Nephron (organoid): ENCODE data around the gene AP1G1.
"Not testable (repeated sequence)": the region's sequence is repeated elsewhere in the genome, so short reads cannot be mapped to it uniquely, and the experiment has no call there.

Experiments used
- H3K27ac Mint-ChIP-seq, 3 experiments: 2 replicates each; pipeline ENCODE4 v1.8.0; 2020; ENCODE audit warnings: mixed read lengths in 3 of 3, mild to moderate bottlenecking in 2 of 3, moderate library complexity in 1 of 3
- H3K27me3 Mint-ChIP-seq: 2 replicates; pipeline ENCODE4 v1.8.0; 2021; ENCODE audit warnings: low read depth, mild to moderate bottlenecking, moderate library complexity, mixed read lengths
- H3K36me3 Mint-ChIP-seq: 2 replicates; pipeline ENCODE4 v1.8.0; 2020; ENCODE audit warnings: low read depth, mixed read lengths
- H3K4me1 Mint-ChIP-seq: 2 replicates; pipeline ENCODE4 v1.8.0; 2020; ENCODE audit warnings: mixed read lengths
- H3K4me3 Mint-ChIP-seq, 3 experiments: 2 replicates each; pipeline ENCODE4 v1.8.0; 2020; ENCODE audit warnings: mild to moderate bottlenecking in 3 of 3, mixed read lengths in 3 of 3, moderate library complexity in 2 of 3
- H3K9me3 Mint-ChIP-seq: 2 replicates; pipeline ENCODE4 v1.8.0; 2020; ENCODE audit warnings: mixed read lengths
- CTCF ChIP-seq, 3 experiments: fragments of 200-600 bp; sonication (generic); IDR thresholded peaks; one replicate each; pipeline ENCODE4 v1.5.0; 2021; ENCODE audit warnings: antibody characterized with exemption in 3 of 3; ENCODE audit not compliant: unreplicated experiment in 3 of 3

The AP1G1 gene

GRCh38 chr16:71687861-71688260 lies 120.8 kb downstream of the AP1G1 start:
- H3K4me3 Mint-ChIP-seq, result no peak overlapping the region
- no peak overlapping the region for H3K27ac Mint-ChIP-seq
- no peaks in the 10 kb centered on the region for H3K27me3 Mint-ChIP-seq
- H3K9me3 Mint-ChIP-seq, result peaks cover 2% of the 10 kb centered on the region
- no peak for TF ChIP-seq CTCF (IDR thresholded peaks at IDR 0.05; ENCODE audit: unreplicated experiment in 3 of 3)
- no peaks in the 10 kb centered on the region for H3K4me1 Mint-ChIP-seq
- H3K36me3 Mint-ChIP-seq, result peaks cover 63% of the 10 kb centered on the region

- H3K9me3 Mint-ChIP-seq, H3K27ac Mint-ChIP-seq, H3K4me3 Mint-ChIP-seq, H3K4me1 Mint-ChIP-seq, H3K27me3 Mint-ChIP-seq: not testable (repeated sequence)
- H3K36me3 Mint-ChIP-seq, result peaks cover 76% of the 10 kb centered on the region
These were observed 124.4 kb downstream of the AP1G1 start for GRCh38 chr16:71684280-71684679.

- Mint-ChIP-seq H3K4me3 (no peak overlapping the region), H3K27me3 (no peaks in the 10 kb centered on the region), H3K9me3 (peaks cover 2% of the 10 kb centered on the region), H3K27ac (peak overlapping the region in 2 of 3 experiments; percentile 22 to 50), H3K36me3 (peaks cover 70% of the 10 kb centered on the region), H3K4me1 (peaks cover 3% of the 10 kb centered on the region)
- no peak for TF ChIP-seq CTCF (IDR thresholded peaks at IDR 0.05; ENCODE audit: unreplicated experiment in 3 of 3)
These were observed 127.3 kb downstream of the AP1G1 start for GRCh38 chr16:71681360-71681759.
